Hematopoietic multipotent progenitor cell treated with erythropoietin and hydrocortisone succinate and interleukin-3 and kit ligand, for 4 days (in vitro differentiated cells): Measurements from ENCODE around the gene ADGRG7.

Source experiments
- DNase-seq: peaks from one replicate; pipeline ENCODE4 v3.0.0-alpha.2; 2015

The ADGRG7 gene

DNA sequence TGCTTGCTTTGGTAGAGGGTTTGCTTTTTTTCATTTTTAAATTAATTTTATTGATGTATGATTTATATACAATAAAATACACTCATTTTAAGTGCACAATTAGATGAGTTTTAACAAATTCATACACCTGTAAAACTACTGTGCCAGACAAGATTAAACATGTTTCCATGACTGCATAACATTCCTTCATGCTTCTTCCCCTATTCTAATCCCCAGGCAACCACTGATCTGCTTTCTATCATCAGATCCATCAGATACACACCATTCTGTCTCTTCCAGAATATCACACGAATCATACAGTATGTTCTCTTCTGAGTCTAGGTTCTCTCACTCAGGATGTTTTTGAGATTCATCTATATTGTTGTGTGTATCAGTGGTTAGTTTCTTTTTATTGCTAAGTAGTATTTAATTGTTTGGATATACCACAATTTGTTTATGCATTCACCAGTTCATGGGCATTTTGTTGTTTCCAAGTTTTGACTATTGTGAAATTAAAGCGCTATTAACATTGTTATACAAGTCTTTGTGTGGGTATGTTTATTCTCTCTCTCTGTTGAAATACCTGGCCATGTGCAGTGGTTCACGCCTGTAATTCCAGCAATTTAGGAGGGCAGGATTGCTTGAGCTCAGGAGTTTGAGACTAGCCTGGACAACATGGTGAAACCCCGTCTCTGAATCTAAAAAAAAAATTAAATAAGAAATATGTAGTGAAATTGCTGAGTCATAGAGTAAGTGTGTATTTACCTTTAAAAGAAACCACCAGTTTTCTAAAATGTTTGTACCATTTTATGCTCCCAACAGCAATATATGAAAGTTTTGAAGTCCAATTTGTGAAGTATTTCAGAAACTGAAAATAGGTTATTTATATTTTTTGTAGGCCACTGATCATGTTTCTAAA lies 92.9 kb downstream of the ADGRG7 start:
- DNase-seq = peak; percentile 14

GRCh38 chr3:100702980-100703345 lies 93.6 kb downstream of the ADGRG7 start:
- no peak for DNase-seq

DNA sequence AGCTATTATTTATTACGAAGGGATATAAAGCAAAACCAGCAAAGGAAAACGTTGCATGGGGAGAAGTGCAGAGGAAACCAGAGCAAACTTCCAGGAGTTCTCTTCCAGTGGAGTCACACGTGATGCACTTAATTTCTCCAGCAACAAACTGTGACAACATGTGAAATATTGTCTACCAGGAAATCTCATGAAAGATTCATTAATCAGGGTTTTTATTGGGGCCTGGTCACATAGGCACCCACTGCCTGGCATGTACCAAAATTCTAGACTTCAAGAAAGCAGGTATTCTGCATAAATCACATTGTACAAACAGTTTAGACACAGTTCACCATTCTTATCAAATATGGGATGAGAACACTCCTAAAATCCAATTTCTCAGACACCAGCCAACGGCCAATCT lies 94.5 kb downstream of the ADGRG7 start:
- no peak for DNase-seq

GRCh38 chr3:100706365-100706764 lies 97.0 kb downstream of the ADGRG7 start:
- DNase-seq = no peak

GRCh38 chr3:100708644-100708988 lies 99.2 kb downstream of the ADGRG7 start:
- no peak for DNase-seq

- peak; percentile 99 for DNase-seq
These were observed 99.8 kb downstream of the ADGRG7 start, which contains the start of gene TFG for GRCh38 chr3:100708989-100709841. Gene TFG, plus strand, starts transcription at chr3:100709494. Its CDS starts 4,192 bp downstream, at chr3:100713686.

DNA sequence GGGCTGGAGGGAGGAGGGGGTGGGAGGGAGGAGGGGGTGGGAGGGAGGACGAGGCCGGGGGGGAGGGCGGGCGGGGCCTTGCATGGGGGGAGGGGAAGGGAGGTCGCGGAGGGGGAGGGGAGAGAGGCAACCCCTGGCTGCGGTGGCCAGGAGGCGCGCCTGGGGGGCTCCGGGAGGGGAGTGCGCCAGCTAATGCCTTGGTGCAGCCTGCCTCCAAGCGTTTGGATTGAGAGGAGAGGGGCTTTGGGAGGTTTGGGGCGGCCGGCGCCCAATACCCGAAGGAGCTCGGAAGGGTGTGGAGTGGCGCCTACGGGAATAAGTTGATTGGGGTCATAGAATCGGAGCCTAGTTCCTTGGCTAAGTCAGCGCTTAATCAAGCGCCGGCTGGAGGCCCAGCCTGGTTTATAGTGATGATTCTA lies 100.5 kb downstream of the ADGRG7 start:
- DNase-seq = peak; percentile 66

GRCh38 chr3:100710261-100710968 lies 101.0 kb downstream of the ADGRG7 start:
- DNase-seq = peak; percentile 87

DNA sequence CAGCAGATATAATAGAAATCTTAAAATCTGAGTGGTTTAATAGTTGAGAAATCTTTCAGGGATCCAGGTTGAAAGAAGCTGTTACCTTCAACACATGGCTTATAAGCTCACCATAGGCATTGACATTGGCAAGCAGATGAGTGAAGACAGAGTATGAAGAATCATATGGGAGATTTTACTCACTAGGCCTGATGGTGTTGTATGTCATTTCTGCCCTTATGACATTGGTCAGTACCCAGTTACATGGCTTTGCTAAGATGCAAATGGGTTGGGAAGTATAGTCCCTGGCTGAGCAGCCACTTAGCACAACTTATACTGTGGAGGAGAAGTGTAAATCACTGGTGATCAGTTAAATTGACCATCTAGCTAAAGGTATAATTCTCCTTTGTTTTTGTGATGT lies 105.8 kb downstream of the ADGRG7 start:
- no peak for DNase-seq

DNA sequence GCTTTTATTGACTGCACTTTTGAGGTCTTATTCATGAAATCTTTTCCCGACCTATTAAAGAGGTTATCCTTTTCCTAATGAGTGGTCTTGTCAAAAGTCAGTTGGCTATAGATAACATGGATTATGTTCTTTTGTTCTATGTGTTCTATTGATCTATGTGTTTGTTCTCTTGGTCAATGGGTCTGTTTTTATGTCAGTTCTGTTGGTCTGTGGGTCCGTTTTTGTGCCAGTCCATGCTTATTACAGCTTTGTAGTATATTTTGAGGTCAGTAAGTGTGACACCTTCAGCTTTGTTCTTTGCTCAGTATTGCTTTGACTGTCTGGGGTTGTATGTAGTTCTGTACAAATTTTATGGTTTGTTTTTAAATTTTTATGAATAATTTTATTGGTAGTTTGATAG lies 107.7 kb downstream of the ADGRG7 start:
- DNase-seq = no peak

- no peak for DNase-seq
These were observed 108.5 kb downstream of the ADGRG7 start for GRCh38 chr3:100717637-100718487.

DNA sequence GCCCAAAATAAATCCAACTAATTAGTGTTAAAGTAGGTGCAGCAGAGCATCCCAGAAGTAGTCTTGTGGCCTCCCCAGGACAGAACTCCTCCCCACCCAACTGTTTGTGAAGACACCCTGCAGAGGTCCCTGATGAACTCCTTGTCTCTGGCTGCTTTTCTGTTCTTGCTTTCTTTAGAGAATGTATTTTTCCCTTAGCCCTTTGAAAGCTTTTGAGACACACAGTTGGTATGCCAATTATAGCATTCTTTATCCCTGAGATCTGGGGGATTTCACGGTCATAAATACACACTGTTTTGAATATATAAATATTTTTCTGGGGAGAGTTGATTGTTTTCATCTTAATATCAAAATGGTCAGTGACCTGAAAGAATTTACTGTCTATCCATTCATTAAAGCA lies 109.7 kb downstream of the ADGRG7 start:
- no peak for DNase-seq

DNA sequence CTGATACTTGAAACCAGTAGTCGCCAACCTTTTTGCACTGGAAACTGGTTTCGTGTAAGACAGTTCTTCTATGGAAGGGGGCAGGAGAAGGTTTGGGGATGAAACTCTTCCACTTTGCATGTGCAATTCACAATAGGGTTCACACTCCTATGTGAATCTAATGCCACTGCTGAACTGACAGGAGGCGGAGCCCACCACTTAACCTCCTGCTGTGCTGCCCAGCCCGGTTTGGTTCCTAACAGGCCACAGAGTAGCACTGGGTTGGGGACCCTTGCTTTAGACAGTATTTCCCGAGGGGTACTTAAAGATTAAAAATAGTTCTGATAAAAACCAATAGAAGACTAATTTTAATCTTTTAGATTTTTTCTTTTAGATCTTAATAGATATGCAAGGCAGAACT lies 111.0 kb downstream of the ADGRG7 start:
- no peak for DNase-seq

- no peak for DNase-seq
These were observed 116.6 kb downstream of the ADGRG7 start for GRCh38 chr3:100725935-100726513.

DNA sequence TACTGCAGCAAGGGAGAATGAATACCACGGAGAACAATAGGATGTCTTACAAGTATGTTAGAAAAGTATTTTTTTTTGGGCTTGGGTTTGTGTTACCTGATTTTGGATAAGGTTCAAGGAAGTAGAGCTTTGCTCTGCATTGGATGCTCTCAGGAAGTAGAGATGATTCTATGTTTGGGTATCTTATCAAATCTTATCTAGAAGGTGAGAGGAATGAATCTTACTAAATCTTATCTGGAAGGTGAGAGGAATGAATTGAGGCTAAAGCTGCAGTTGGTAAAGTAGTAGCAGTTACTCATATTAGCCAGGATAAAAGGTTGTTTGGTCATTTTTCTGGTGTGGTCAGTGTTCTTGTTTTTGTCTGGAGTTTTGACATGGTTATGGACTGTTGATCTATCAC lies 117.3 kb downstream of the ADGRG7 start:
- DNase-seq = no peak

DNA sequence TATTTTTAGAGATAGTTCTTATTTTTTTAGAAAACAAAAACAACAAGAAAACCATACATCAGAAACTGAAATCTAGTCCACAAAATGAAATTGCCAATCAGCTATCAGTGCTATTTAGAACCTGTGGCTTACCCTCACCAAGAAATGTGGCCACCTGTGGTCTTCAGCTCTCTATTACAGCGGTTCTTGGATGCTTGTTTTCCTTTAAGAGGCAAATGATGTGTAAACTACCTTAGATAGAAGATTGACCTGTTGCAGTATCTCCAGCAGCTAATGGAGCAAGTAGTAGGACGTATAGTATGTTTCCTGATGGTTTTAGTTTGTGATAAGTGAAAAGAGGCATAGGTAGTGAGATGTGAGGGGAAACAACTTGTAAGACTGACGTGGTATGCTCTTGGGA lies 121.1 kb downstream of the ADGRG7 start:
- no peak for DNase-seq

- DNase-seq = no peak
These were observed 123.0 kb downstream of the ADGRG7 start for GRCh38 chr3:100732435-100732834.

DNA sequence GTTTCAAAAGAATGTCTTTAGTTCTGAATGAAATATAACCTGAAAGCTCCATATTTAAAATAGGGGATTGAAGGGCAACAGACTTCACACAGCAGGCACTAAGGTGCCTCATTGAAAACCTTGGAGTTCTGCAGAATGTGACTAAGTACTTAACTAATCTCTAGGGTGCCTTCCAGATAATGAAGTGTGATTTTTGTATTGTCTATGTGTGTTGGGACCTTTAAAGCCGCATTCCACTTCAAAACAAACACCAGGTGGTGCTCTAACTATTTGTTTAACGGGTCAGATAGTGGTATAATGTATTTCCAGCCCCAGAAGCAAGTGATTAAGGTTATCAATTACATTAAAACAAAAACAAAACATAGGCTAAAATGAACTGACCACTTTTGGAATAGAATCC lies 127.9 kb downstream of the ADGRG7 start:
- DNase-seq = peak; percentile 62

DNA sequence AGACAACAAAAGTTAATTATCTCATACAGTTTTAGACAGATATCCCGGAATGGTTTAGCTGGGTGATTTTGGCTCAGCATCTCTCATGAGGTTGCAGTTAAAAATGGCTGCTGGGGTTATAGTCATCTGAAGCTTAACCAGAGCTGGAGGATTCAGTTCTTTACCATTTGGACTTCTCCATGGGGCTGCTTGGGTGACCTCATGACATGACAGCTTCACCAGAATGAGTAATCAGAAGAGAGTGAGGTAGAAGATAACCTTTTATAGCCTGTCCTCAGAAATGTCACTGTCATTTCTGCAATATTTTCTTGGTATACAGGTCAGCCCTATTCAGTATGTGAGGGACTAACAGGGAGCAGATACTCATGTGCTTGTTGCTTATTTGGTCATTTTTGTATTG lies 130.8 kb downstream of the ADGRG7 start:
- DNase-seq = no peak

GRCh38 chr3:100743535-100743934 lies 134.1 kb downstream of the ADGRG7 start:
- DNase-seq = no peak

- no peak for DNase-seq
These were observed 135.3 kb downstream of the ADGRG7 start for GRCh38 chr3:100744671-100745070.
